Measurements from ENCODE around the gene PDF. TPM values are rescaled to one million over a fixed set of nuclear protein-coding genes. Genes with fewer than 3 reads are reported as not detected.

PDF gene
- total and polyA plus RNA-seq, 2 experiments from 2014 or later, result 18.0 to 21.5 TPM

DNA sequence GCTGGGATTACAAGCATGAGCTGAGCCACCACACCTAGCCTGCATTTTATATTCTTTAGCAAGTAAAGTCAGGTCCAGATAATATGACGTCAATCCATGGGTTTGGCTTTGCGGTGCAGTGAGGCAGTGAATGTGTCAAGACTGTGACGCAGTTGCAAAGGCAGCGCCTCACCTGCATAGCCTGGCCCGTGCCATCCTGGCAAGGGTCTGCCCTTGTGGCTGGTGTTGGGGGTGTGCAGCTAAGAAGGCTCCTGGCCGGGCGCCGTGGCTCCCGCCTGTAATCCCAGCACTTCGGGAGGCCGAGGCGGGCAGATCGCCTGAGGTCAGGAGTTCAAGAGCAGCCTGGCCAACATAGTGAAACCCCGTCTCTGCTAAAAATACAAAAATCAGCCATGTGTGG, 7.0 kb downstream of the PDF start:
- Histone ChIP-seq H3K79me2 (ENCODE audit: insufficient read depth) (peaks cover 93% of the 10 kb centered on the region), H3K4me1 (ENCODE audit: insufficient read depth) (peaks cover 18% of the 10 kb centered on the region), H3K4me2 (ENCODE audit: unreplicated experiment) (no peak overlapping the region), H3K36me3 (ENCODE audit: low read depth) (peaks cover 32% of the 10 kb centered on the region), H3K27me3 (replicated peaks; ENCODE audit: insufficient read depth) (no peaks in the 10 kb centered on the region), H3K27ac (no peak overlapping the region), H4K20me1 (ENCODE audit: insufficient read depth) (no peaks in the 10 kb centered on the region; the same call in 1 of the 2 replicates), H3F3A (ENCODE audit: insufficient read depth) (peaks cover 25% of the 10 kb centered on the region), H2AFZ (no peak overlapping the region), H3K9me3 (ENCODE audit: low read depth) (no peaks in the 10 kb centered on the region), H3K4me3 (no peak overlapping the region), H3K9ac (no peak overlapping the region), H3K9me2 (ENCODE audit: insufficient read depth) (no peaks in the 10 kb centered on the region)
- no peak for TF ChIP-seq EZH2phosphoT487 (IDR thresholded peaks at IDR 0.05; ENCODE audit: insufficient read depth, low read depth)
- no peak for TF ChIP-seq EZH2 (IDR thresholded peaks at IDR 0.05; ENCODE audit: insufficient read depth, poor library complexity, severe bottlenecking)
- in situ Hi-C loops (cut with MboI), result no loop called here
- no peak for DNase-seq
- 88 to 96% methylated on average over 13 to 14 of the region's 14 CpGs for WGBS, 2 experiments (ENCODE audit: low coverage in 1 of 2, low lambda C conversion rate in 2 of 2, missing lambda C conversion rate in 2 of 2)

DNA sequence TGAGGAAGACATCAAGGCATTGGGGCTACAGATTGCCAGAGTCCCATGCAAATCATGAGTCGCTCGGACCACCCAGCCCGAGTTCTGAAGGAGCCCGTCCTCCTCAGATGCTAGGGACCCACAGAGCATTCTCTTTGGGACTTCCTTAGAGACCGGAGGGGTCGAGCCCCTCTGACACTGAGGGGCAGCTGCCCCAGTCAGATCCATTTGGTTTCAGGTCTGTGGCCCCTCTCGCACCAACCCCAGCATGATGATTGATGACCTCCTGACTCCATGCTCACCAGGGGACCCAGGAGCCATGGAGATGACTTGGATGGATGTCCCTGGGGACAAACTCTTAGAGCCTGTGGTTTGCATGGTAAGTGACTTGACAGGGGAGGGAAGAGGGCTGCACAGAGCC, 8.0 kb downstream of the PDF start:
- Histone ChIP-seq H3K9me2 (ENCODE audit: insufficient read depth) (no peaks in the 10 kb centered on the region), H3K4me3 (no peak overlapping the region), H2AFZ (no peak overlapping the region), H3K79me2 (ENCODE audit: insufficient read depth) (peaks cover 88% of the 10 kb centered on the region), H3K36me3 (ENCODE audit: low read depth) (peaks cover 29% of the 10 kb centered on the region), H3K9ac (no peak overlapping the region), H4K20me1 (ENCODE audit: insufficient read depth) (no peaks in the 10 kb centered on the region; the same call in 1 of the 2 replicates), H3F3A (ENCODE audit: insufficient read depth) (peaks cover 23% of the 10 kb centered on the region), H3K27ac (no peak overlapping the region), H3K4me1 (ENCODE audit: insufficient read depth) (peaks cover 15% of the 10 kb centered on the region), H3K9me3 (ENCODE audit: low read depth) (no peaks in the 10 kb centered on the region), H3K27me3 (replicated peaks; ENCODE audit: insufficient read depth) (no peaks in the 10 kb centered on the region), H3K4me2 (ENCODE audit: unreplicated experiment) (no peak overlapping the region)
- TF ChIP-seq EZH2 (IDR thresholded peaks at IDR 0.05; ENCODE audit: insufficient read depth, poor library complexity, severe bottlenecking) (no peak), EZH2phosphoT487 (IDR thresholded peaks at IDR 0.05; ENCODE audit: insufficient read depth, low read depth) (no peak)
- in situ Hi-C loops (cut with MboI), result no loop called here
- no peak for DNase-seq
- WGBS, 2 experiments (ENCODE audit: low coverage in 1 of 2, low lambda C conversion rate in 2 of 2, missing lambda C conversion rate in 2 of 2), result 85 to 89% methylated on average over 7 of the region's 7 CpGs

DNA sequence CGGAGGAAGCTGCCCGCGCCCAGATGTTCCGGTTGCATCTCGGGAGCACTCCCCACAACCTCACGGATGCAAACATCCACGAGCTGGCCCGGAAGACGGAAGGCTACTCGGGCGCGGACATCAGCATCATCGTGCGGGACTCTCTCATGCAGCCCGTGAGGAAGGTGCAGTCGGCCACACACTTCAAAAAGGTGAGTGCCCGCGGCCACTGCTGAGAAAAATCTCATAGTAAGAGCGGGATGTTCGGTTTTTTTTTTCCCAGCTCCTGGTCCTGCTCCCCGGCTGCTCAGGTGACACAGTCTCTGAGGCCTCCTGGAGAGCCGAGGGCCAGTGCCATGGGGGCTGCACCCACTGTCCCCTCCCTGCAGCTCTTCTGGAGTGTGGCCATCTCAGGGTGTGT, 9.3 kb downstream of the PDF start:
- Histone ChIP-seq H3K4me3 (no peak overlapping the region), H3K79me2 (ENCODE audit: insufficient read depth) (peaks cover 88% of the 10 kb centered on the region), H3K27ac (no peak overlapping the region), H3K27me3 (replicated peaks; ENCODE audit: insufficient read depth) (no peaks in the 10 kb centered on the region), H2AFZ (no peak overlapping the region), H3K36me3 (ENCODE audit: low read depth) (peaks cover 35% of the 10 kb centered on the region), H3K4me1 (ENCODE audit: insufficient read depth) (peaks cover 2% of the 10 kb centered on the region; the same call in 1 of the 2 replicates), H3K9me3 (ENCODE audit: low read depth) (no peaks in the 10 kb centered on the region), H3F3A (ENCODE audit: insufficient read depth) (peaks cover 14% of the 10 kb centered on the region; the same call in 1 of the 2 replicates), H3K9me2 (ENCODE audit: insufficient read depth) (no peaks in the 10 kb centered on the region), H3K9ac (no peak overlapping the region), H4K20me1 (ENCODE audit: insufficient read depth) (no peaks in the 10 kb centered on the region), H3K4me2 (ENCODE audit: unreplicated experiment) (no peak overlapping the region)
- in situ Hi-C loops (cut with MboI), result no loop called here
- WGBS, 2 experiments (ENCODE audit: low coverage in 1 of 2, low lambda C conversion rate in 2 of 2, missing lambda C conversion rate in 2 of 2), result 88 to 90% methylated on average over 22 of the region's 22 CpGs
- no peak for DNase-seq
- no peak for TF ChIP-seq EZH2phosphoT487 (IDR thresholded peaks at IDR 0.05; ENCODE audit: insufficient read depth, low read depth)
- TF ChIP-seq EZH2 (IDR thresholded peaks at IDR 0.05; ENCODE audit: insufficient read depth, poor library complexity, severe bottlenecking), result no peak

DNA sequence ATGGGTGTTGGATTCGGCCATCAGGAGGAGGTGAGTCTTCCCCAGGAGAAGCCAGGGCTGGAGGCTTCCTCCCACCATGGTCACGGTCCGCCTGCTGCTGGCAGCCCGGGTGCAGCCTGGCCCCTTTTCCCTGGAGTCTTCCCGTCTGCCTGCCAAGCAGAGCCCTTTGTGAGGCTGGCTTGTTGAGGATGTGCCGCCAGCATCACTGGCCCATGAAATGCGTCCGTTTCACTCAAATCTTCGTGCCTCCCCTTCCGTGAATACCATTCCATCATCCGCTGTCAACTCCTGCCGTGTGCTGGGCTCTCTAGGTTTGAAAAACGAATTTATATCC, 9.7 kb downstream of the PDF start:
- Histone ChIP-seq H3K9me2 (ENCODE audit: insufficient read depth) (no peaks in the 10 kb centered on the region), H3K9me3 (ENCODE audit: low read depth) (no peaks in the 10 kb centered on the region), H3K27me3 (replicated peaks; ENCODE audit: insufficient read depth) (no peaks in the 10 kb centered on the region), H4K20me1 (ENCODE audit: insufficient read depth) (no peaks in the 10 kb centered on the region), H3K27ac (no peak overlapping the region), H3K4me1 (ENCODE audit: insufficient read depth) (no peaks in the 10 kb centered on the region), H3K36me3 (ENCODE audit: low read depth) (peaks cover 37% of the 10 kb centered on the region), H3K79me2 (ENCODE audit: insufficient read depth) (peaks cover 88% of the 10 kb centered on the region), H3K4me2 (ENCODE audit: unreplicated experiment) (no peak overlapping the region), H3K4me3 (no peak overlapping the region), H3F3A (ENCODE audit: insufficient read depth) (0 out of 2 replicates have a peak, but pooled peaks cover 10% of the 10 kb centered on the region), H3K9ac (no peak overlapping the region), H2AFZ (no peak overlapping the region)
- in situ Hi-C loops (cut with MboI), result no loop called here
- WGBS, 2 experiments (ENCODE audit: low coverage in 1 of 2, low lambda C conversion rate in 2 of 2, missing lambda C conversion rate in 2 of 2), result 80 to 83% methylated on average over 13 of the region's 13 CpGs
- no peak for DNase-seq
- TF ChIP-seq EZH2phosphoT487 (IDR thresholded peaks at IDR 0.05; ENCODE audit: insufficient read depth, low read depth) (no peak), EZH2 (IDR thresholded peaks at IDR 0.05; ENCODE audit: insufficient read depth, poor library complexity, severe bottlenecking) (no peak)
